Measurements from ENCODE around the gene SLC38A5. TPM values are rescaled to one million over a fixed set of nuclear protein-coding genes. Genes with fewer than 3 reads are reported as not detected.
A peak's percentile ranks its signal among the peaks of the same experiment; 100 is the strongest.

Gene SLC38A5
- total RNA-seq, 1 donor from 2014 or later = 0.50 TPM

GRCh38 chrX:48493890-48494364 lies 23.9 kb upstream of the SLC38A5 start:
- DNase-seq (no peak), ATAC-seq (peak; percentile 43)
- intact Hi-C loops (cut with micrococcal nuclease) = loop anchor here (10.0 kb wide), 1 partner anchor 409 kb away; no protein-coding TSS in a partner anchor

- ATAC-seq (peak; percentile 48), DNase-seq (no peak)
- intact Hi-C loops (cut with micrococcal nuclease) = loop anchor here (10.0 kb wide), 1 partner anchor 408 kb away; no protein-coding TSS in a partner anchor
Observed at GRCh38 chrX:48492293-48492910, 22.3 kb upstream of the SLC38A5 start.

- DNase-seq (no peak), ATAC-seq (no peak)
Observed at GRCh38 chrX:48491809-48492208, 21.7 kb upstream of the SLC38A5 start.

GRCh38 chrX:48490661-48491060 lies 20.6 kb upstream of the SLC38A5 start:
- DNase-seq = no peak
- intact Hi-C loops (cut with micrococcal nuclease) = loop anchor here (10.0 kb wide), 1 partner anchor 406 kb away; no protein-coding TSS in a partner anchor
- ATAC-seq = no peak

More at GRCh38 chrX:48491809-48492208, 21.7 kb upstream of the SLC38A5 start:
- intact Hi-C loops (cut with micrococcal nuclease) = loop anchor here (10.0 kb wide), 1 partner anchor 407 kb away; no protein-coding TSS in a partner anchor

- ATAC-seq = no peak
- DNase-seq = no peak
- intact Hi-C loops (cut with micrococcal nuclease) = loop anchor here (10.0 kb wide), 1 partner anchor 405 kb away; no protein-coding TSS in a partner anchor
Observed at GRCh38 chrX:48489892-48490291, 19.8 kb upstream of the SLC38A5 start.

GRCh38 chrX:48489296-48489695 lies 19.2 kb upstream of the SLC38A5 start:
- ATAC-seq = no peak
- intact Hi-C loops (cut with micrococcal nuclease) = no loop called here

GRCh38 chrX:48488034-48488433 lies 18.0 kb upstream of the SLC38A5 start:
- intact Hi-C loops (cut with micrococcal nuclease) = no loop called here
- no peak for ATAC-seq

More at GRCh38 chrX:48489296-48489695, 19.2 kb upstream of the SLC38A5 start:
- DNase-seq = no peak

GRCh38 chrX:48487362-48487798 lies 17.3 kb upstream of the SLC38A5 start:
- no peak for ATAC-seq
- intact Hi-C loops (cut with micrococcal nuclease) = no loop called here
- no peak for DNase-seq

More at GRCh38 chrX:48488034-48488433, 18.0 kb upstream of the SLC38A5 start:
- DNase-seq = no peak

- intact Hi-C loops (cut with micrococcal nuclease) = no loop called here
- no peak for DNase-seq
- ATAC-seq = no peak
Observed at GRCh38 chrX:48482526-48482925, 12.5 kb upstream of the SLC38A5 start.

GRCh38 chrX:48480583-48480982 lies 10.5 kb upstream of the SLC38A5 start:
- intact Hi-C loops (cut with micrococcal nuclease) = no loop called here
- DNase-seq (no peak), ATAC-seq (no peak)

GRCh38 chrX:48480142-48480541 lies 10.1 kb upstream of the SLC38A5 start:
- intact Hi-C loops (cut with micrococcal nuclease) = no loop called here
- ATAC-seq (no peak), DNase-seq (no peak)

- no peak for DNase-seq
- ATAC-seq = no peak
- intact Hi-C loops (cut with micrococcal nuclease) = no loop called here
Observed at GRCh38 chrX:48478806-48479205, 8.7 kb upstream of the SLC38A5 start.

GRCh38 chrX:48477960-48478755 lies 8.1 kb upstream of the SLC38A5 start:
- intact Hi-C loops (cut with micrococcal nuclease) = no loop called here
- no peak for ATAC-seq
- DNase-seq = no peak

- intact Hi-C loops (cut with micrococcal nuclease) = no loop called here
- no peak for ATAC-seq
- DNase-seq = no peak
Observed at GRCh38 chrX:48476919-48477318, 6.9 kb upstream of the SLC38A5 start.

GRCh38 chrX:48475774-48476577 lies 5.9 kb upstream of the SLC38A5 start, which contains the start of gene FTSJ1:
Gene FTSJ1, plus strand, starts transcription at chrX:48476199. Its CDS starts 1,849 bp downstream, at chrX:48478048.
- DNase-seq (peak; percentile 90), ATAC-seq (peak; percentile 98)
- intact Hi-C loops (cut with micrococcal nuclease) = no loop called here

GRCh38 chrX:48475296-48475695 lies 5.2 kb upstream of the SLC38A5 start:
- ATAC-seq (no peak), DNase-seq (no peak)
- intact Hi-C loops (cut with micrococcal nuclease) = no loop called here

GRCh38 chrX:48474581-48474980 lies 4.5 kb upstream of the SLC38A5 start:
- intact Hi-C loops (cut with micrococcal nuclease) = no loop called here
- no peak for DNase-seq
- ATAC-seq = no peak

- ATAC-seq (no peak), DNase-seq (no peak)
- intact Hi-C loops (cut with micrococcal nuclease) = no loop called here
Observed at GRCh38 chrX:48474127-48474526, 4.1 kb upstream of the SLC38A5 start.

GRCh38 chrX:48473704-48473990 lies 3.6 kb upstream of the SLC38A5 start:
- intact Hi-C loops (cut with micrococcal nuclease) = no loop called here
- ATAC-seq = no peak
- DNase-seq = no peak
